Measurements from ENCODE around the gene BAZ2B. TPM values are rescaled to one million over a fixed set of nuclear protein-coding genes. Genes with fewer than 3 reads are reported as not detected.

Gene BAZ2B
- total and polyA plus RNA-seq, 9 of the 15 experiments (the other 6 are each of a cell fraction or from before 2014, with no cell fraction given), result 7.5 to 38.6 (median 19.8) TPM

DNA sequence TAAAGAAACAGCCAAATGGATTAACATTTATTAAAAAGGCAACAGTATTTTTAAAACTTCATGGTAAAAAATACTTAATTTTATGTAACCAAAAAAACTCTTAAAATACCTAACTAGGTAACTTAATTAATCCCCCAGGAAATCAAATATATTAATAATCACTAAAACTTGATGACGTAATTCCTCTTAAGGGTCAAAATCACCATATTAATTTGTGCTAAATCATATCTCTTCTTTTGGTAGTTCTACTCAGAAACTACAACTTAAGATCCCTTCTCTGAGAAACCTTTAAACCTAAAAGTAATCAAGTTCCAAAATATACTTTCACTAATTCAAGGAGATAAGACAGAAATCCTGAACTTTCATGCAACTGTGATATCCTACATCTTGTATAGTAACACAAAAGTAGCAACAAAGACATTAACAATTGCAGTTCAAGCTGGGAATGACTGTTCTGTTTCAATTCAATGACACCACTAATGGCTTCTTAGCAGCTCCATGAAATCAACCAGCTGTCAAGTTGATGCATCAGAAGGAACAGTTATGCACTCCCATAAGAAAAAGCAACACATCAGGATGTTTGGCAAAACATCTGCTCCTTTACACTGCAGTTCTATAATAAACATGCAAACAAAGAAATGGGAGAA, 4.0 kb downstream of the BAZ2B start (continued):
- TF ChIP-seq, protein P1, sequence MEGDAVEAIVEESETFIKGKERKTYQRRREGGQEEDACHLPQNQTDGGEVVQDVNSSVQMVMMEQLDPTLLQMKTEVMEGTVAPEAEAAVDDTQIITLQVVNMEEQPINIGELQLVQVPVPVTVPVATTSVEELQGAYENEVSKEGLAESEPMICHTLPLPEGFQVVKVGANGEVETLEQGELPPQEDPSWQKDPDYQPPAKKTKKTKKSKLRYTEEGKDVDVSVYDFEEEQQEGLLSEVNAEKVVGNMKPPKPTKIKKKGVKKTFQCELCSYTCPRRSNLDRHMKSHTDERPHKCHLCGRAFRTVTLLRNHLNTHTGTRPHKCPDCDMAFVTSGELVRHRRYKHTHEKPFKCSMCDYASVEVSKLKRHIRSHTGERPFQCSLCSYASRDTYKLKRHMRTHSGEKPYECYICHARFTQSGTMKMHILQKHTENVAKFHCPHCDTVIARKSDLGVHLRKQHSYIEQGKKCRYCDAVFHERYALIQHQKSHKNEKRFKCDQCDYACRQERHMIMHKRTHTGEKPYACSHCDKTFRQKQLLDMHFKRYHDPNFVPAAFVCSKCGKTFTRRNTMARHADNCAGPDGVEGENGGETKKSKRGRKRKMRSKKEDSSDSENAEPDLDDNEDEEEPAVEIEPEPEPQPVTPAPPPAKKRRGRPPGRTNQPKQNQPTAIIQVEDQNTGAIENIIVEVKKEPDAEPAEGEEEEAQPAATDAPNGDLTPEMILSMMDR (IDR thresholded peaks at IDR 0.05 in 2 of 3, conservative IDR thresholded peaks at IDR 0.05 in 1 of 3; ENCODE audit: insufficient read depth in 2 of 3, low read depth in 1 of 3, low read length in 3 of 3), result no peak
- TF ChIP-seq ZC3H4 (CRISPR knock-in tag; IDR thresholded peaks at IDR 0.05; ENCODE audit: borderline replicate concordance) (no peak), BACH1 (tag; IDR thresholded peaks at IDR 0.05) (0 out of 2 replicates have a peak, but pooled peaks have one; percentile 40), PYGO2 (tag; IDR thresholded peaks at IDR 0.05) (no peak), ATF7 (IDR thresholded peaks at IDR 0.05) (peak; percentile 30; the same call in 1 of the 2 replicates), NFRKB (IDR thresholded peaks at IDR 0.05; ENCODE audit: low read depth) (peak; percentile 48; the same call in 1 of the 2 replicates), FOXK2 (conservative IDR thresholded peaks at IDR 0.05 in 1 of 2, IDR thresholded peaks at IDR 0.05 in 1 of 2; ENCODE audit: low read depth in 2 of 2) (peak; percentile 42 to 46; a peak in 2 of 4 replicates), CEBPB (tag; IDR thresholded peaks at IDR 0.05) (peak; percentile 62), HEY1 (CRISPR knock-in tag; IDR thresholded peaks at IDR 0.05; ENCODE audit: borderline replicate concordance) (0 out of 2 replicates have a peak, but pooled peaks have one; percentile 12)
- TF ChIP-seq, protein P2, sequence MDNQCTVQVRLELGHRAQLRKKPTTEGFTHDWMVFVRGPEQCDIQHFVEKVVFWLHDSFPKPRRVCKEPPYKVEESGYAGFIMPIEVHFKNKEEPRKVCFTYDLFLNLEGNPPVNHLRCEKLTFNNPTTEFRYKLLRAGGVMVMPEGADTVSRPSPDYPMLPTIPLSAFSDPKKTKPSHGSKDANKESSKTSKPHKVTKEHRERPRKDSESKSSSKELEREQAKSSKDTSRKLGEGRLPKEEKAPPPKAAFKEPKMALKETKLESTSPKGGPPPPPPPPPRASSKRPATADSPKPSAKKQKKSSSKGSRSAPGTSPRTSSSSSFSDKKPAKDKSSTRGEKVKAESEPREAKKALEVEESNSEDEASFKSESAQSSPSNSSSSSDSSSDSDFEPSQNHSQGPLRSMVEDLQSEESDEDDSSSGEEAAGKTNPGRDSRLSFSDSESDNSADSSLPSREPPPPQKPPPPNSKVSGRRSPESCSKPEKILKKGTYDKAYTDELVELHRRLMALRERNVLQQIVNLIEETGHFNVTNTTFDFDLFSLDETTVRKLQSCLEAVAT (IDR thresholded peaks at IDR 0.05), result 0 out of 4 replicates have a peak, but pooled peaks of 1 of the 2 experiments have one; percentile 10
- TF ChIP-seq, protein P3, sequence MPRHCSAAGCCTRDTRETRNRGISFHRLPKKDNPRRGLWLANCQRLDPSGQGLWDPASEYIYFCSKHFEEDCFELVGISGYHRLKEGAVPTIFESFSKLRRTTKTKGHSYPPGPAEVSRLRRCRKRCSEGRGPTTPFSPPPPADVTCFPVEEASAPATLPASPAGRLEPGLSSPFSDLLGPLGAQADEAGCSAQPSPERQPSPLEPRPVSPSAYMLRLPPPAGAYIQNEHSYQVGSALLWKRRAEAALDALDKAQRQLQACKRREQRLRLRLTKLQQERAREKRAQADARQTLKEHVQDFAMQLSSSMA (CRISPR knock-in tag; IDR thresholded peaks at IDR 0.05), result no peak

All from K562 (cell line).